HG02970 (cell line): ENCODE results near the gene QRFP.
"Not testable (repeated sequence)": the region's sequence is repeated elsewhere in the genome, so short reads cannot be mapped to it uniquely, and the experiment has no call there.

Experiments
- ATAC-seq: cut with Tn5 transposase; IDR thresholded peaks from one replicate; pipeline ENCODE4 v1.9.1; 2021; ENCODE audit warnings: mild to moderate bottlenecking, moderate library complexity, moderate number of reproducible peaks; ENCODE audit not compliant: unreplicated experiment, low FRiP score

QRFP gene

DNA sequence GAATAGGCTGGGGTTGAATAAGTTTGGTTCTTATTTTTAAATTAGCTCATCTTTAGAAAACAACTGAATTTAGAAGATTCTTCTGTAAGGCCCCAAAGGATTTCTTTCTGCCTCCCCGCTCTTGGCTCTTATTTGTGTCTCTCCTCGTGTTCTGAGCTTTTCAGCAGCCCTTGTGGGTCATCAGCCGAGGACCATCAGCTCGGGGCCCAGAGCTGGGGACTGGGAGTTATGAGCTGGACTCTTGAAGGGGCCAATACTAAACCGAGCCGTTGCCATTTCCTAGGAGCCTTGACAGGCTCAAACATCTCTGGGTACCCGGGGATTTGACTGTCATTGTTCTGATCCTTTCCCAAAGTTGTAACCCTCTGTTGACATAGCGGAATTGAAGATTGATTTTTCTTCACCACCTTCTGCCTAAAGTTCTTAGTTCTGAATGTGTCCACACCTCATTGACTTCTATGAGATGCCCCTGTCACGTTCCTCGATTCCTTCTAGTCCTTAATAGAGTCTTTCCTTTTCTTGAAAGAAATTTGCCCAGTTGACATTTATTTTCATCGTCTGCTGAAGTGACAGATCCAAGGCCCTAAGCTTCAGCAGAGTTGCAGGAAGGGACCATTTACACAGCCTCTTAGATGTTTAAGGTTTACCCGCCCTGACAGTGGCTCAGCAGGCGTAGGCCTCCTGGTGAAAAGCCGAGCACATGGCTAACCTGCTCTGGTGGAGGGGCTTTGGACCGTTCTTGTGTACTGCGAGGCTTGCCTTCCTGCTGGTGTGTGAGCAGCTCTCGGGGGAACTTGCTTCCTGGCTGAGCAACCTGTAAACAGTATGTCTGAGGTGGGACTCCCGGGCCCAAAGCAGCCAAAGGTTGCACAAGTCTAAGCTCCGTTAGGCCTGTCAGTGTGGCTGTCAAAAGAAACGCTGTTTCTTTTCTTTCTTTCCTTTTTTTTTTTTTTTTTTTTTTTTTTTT lies 37.6 kb downstream of the QRFP start:
- ATAC-seq: no peak

DNA sequence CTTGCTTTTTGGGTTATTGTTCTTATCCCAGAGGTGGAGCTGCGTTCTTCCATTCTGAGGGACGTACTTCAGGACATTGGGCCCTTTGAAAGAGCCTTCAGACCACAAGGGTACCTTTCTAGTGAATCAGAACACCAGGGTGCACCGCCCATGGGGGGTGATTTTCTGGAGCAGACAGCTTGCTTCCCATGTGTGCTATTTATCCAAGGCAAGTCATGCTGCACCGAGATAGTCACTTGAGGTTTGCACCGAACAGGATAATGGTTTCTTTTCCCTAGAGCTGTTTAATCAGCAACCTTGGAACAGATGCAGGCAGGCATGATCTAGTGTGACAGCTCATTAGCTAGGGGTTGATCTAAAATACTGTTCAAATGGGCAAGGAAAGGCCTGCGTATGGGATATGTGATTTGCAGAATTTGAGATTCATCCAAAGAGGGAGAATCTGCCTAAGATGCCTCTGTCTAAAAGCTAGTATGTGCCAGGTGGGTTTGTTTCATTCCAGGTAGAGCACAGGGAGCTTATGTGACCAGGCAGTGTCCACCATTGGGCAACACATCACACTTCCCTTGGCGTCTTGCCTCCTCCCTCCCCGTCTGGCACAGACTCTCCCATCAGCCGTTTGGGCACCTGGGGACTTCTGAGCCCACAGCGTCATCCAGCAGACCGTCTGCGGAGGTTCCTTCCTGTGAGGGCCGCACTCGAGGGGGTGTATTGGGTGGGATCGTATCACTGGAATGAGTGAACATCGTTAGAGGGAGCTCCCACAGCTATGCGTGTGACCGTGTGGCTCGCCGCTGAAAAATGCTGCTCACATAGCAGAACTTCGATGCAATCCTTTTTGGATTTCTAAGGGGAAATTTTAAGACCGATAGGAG lies 38.5 kb downstream of the QRFP start:
- no peak for ATAC-seq

DNA sequence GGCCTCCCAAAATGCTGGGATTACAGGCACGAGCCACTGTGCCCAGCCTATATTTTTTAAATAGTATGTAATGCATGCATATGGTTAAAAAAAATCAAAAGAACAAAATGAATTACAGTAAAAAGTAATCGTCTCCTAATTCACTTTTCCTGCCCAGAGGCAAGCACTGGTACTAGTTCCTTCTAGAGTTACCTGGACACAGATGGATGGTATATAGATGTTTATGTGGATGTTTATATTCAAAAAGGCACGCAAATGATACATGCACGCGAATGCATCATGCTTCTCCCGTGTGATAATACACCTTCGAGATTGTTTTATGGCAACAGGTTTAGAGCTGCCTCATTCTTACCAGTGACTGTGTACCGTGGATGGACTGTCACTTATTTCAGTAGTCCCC lies 40.1 kb downstream of the QRFP start:
- ATAC-seq: no peak

DNA sequence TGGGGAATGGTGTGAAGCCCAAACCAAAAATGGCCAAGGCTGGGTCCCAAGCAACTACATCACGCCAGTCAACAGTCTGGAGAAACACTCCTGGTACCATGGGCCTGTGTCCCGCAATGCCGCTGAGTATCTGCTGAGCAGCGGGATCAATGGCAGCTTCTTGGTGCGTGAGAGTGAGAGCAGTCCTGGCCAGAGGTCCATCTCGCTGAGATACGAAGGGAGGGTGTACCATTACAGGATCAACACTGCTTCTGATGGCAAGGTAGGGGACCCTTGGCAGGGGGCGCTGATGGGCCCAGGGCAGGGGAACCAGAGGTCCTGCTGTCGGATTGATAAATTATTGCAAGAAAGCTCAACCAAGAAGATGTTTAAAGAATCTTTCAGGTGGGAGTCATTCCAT lies 41.8 kb downstream of the QRFP start:
- ATAC-seq: no peak

DNA sequence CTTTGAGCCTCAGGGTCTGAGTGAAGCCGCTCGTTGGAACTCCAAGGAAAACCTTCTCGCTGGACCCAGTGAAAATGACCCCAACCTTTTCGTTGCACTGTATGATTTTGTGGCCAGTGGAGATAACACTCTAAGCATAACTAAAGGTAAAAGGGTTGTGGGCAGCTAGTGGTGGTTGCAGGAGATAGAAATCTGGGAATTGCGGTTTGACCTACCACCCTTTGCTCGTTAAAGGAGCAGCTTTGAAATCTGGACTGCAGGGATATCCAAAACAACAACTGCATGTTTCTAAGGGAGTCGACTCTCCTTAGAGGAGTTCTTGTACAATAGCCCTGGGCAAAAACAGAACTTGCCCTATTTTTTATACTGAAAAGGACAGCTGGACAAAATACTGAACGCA lies 42.5 kb downstream of the QRFP start:
- ATAC-seq: no peak

DNA sequence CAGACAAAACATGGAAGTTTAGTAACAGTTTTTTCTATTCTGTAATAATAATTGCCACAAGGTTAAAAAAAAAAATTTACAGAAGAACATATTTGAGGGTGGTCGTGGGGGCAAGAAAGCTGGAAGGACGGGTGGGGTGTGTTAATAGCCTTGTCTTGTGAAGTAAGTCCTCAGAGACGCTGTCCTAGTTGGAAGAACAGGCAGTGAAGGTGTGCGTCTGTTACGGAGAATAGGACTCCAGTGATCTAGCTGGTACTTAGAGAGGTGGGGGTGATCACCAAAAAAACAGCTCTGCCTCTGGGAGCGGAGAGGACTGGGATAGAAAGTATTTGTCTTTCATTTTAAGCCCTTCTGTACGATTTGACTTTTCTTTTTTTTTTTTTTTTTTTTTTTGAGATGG lies 43.8 kb downstream of the QRFP start:
- ATAC-seq: no peak

DNA sequence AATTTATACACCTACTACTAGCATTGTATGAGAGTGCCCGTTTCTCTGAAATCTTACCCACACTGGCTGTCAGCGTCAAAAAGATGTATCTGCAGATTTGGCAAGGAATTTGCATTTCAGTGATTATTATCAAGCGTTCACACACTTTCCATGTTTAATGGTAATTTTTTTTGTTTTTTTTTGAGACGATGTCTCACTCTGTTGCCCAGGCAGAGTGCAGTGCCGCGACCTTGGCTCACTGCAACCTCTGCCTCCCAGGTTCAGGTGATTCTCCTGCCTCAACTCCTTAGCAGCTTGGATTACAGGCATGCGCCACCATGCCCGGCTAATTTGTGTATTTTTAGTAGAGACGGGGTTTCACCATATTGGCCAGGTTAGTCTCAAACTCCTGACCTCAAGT lies 47.3 kb downstream of the QRFP start:
- no peak for ATAC-seq

DNA sequence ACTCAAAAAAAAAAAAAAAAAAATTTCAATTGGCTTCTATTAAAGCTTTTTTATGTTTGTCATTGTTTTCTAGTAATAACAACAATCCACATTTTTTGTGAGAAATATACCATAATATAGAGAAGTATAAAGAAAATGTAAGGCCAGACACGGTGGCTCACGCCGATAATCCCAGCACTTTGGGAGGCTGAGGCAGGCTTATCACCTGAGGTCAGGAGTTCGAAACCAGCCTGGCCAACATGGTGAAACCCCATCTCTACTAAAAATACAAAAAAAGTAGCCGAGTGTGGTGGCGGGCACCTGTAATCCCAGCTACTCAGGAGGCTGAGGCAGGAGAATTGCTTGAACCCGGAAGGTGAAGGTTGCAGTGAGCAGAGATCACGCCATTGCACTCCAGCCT lies 48.1 kb downstream of the QRFP start:
- ATAC-seq: not testable (repeated sequence)

DNA sequence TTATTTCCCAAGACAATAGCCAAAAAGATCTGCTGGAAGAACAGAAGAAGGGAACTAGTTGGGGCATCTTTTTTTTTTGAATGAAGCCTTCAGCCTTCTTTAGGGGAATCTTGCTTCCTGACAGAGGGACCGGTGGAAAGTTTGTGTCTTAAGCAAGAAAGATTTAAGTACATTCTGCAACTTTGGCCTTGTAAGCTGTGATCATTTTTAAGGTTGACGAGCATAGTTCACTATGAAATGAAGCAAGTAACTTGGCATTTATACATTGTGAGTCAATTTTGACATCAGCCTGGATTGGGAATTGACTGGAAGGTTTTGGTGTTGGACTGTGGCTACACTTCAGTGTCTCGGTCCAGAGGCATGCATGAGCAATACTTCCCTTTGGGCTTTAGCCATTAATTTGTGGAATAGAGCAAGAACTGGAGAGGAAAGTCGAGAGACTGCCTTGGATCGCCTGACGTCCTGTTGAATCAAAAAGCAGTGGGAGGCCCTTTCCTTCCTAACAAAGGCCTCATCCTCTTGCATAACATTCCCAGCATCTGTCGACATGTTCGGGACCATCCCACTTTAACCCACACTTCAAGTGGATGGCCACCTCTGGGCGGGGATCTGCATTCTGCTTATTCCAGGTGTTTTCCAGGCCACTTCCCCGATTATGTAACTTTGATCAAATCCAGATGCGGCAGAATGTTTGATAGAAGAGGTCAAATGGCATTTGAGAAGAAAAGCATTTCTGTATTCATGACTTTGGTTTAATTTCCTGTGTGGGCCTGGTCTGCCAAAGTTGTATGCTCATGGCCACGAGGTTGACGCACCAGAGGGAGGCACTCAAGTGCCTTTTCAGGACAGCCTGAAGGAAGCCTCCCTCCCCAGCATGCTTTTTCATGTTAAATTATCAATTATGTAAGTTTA lies 49.0 kb downstream of the QRFP start:
- ATAC-seq: no peak

DNA sequence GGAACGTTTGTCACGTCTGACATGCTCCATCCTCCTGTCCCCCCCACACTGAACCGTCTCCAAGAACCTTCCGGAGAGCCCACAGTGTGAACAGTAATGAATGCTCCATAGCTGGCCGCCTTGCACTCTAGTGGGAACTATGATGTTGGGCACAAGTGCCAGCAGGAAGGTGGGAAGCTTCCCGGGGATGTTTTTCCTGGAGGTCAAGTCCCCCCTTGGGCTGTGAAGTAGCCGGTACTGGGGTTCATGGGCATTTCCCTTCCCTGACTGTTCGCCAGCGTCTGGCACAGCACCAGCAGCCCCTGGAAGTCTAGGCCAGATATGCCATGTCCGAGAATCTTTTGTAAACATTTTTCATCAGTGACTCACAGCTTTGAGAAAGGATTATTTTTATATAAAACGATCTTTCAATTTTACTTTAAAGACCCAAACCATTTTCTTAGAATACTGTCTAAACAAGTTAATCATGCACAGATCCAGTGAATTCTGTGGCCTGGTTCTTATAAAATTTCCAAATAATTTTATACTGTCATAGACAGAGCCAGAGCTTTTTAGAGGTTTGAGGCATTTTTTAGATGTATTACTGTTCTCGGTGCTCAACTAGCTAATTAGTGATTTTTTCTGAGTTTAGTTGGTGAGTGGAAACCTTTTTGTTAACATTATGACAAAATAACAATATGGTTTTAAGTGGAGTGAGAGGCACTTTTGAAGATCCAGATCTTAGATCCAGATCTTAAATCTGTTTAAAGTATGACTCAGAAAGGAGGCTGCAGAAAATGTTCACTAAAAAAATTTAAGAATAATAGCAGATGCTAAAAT lies 49.9 kb downstream of the QRFP start:
- no peak for ATAC-seq

DNA sequence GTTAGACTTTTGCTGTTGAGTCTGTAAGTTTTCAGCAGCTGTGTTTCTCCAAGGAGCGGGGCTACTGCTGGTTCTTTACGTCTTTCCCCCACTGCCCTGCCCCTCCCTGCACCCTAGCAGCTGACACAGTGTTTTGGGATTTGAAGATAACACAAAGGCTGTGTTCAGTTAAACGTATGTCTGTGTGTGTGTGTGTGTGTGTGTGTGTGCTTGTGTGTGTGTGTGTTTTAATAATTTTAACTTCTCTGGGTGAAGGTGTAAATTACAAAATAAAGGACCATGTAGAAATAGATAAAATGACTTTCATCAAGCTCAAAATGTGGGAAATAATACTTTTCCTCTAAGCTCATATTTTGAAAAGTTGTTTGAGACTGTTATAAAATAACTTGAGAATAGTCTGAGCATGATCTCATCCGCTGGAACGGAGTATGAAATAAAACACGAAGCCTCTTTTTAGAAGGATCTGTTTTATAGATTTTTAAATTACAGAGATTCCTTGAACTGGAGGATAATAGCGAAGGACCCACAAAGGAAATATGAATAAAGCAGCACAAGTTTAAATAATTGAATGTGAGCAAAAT lies 50.6 kb downstream of the QRFP start:
- no peak for ATAC-seq

DNA sequence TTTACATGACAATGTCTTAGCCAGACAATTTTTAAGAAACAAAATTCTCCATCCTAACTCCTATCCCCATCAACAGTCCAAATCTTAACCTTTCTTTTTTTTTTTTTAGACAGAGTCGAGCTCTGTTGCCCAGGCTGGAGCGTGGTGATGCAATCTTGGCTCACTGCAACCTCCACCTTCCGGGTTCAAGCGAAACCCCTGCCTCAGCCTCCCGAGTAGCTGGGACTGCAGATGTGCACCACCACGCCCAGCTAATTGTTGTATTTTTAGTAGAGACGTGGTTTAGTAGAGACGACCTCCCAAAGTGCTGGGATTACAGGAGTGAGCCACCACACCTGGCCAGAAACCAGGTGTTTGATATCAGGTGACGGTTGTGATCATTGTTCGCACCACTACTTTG lies 51.4 kb downstream of the QRFP start:
- ATAC-seq: no peak

DNA sequence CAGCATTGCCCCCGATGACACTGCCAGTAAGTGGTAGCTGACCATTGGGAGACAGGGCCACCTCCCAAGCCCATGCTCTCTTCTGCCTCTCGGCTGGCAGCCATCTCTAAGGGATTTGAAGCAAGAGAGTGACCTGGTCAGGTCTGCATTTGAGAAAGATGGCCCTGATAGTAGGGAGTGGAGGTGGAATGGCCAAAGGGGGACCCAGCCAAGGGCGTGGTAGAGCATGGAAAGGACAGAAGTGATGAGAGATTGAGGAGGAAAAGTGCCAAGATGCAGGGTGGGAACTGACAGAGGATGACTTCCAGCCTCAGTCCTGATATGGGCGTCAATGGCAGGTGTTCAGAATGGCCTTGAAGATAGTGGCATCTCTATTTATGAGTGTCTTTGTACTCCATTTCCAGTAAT lies 52.6 kb downstream of the QRFP start:
- no peak for ATAC-seq

DNA sequence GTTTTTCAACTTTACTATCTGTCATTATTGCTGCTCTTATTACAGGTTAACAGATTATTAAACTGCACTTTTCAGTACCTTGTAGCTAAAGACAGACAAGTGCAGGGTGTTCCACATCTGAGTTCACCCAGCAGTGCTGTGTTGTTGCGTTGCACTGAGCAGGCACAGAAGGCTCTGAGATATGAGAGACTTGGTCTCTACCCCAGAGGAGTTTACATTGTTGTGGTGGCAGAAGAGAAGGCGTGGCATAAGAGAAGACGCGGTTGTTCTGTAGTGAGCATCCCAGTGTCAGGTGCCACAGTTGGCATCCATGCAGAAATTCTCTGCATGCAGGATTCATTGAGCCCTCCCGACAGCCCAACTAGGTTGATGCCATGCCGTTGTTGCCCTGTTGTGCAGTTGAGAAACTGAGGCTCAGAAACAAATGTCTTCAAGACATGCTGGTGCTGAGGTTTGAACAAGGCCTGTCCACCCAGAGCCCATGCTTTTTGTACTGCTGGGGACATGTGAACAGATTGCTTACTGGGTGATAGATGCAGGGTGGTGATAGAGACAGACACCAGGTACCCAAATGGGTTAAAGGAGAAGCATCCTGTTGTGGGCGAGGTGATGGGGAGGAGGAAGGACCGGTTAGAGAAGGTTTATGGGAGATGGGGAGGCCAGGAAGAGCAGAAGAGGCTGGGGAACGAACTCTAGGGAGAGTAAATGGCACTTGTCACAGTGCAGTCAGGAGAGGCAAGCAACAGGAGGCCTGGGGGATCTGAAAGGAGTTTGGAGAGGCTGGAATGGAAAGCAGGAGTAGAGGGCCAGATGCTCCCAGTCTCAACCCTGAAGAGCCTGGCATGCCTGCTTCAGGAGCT lies 53.3 kb downstream of the QRFP start:
- ATAC-seq: no peak
